T47D (cell line): Measurements from ENCODE around the gene CHRM4.
"Not testable (repeated sequence)": the region's sequence is repeated elsewhere in the genome, so short reads cannot be mapped to it uniquely, and the experiment has no call there.

Source experiments
- DNase-seq, 2 experiments: peaks; one replicate each; pipeline versions ENCODE4 v3.0.0 to v3.0.0-alpha.2; 2011 to 2012; ENCODE audit warnings: low read depth in 1 of 2, low spot score in 1 of 2
- JUND ChIP-seq: IDR thresholded peaks from 2 replicates; pipeline ENCODE4 v1.6.1; 2012; ENCODE audit warnings: low read depth
- in situ Hi-C: cut with HindIII; loops from 2 replicates; pipeline ENCODE4 v1.10.0; 2016; ENCODE audit warnings: low sequenced_read_pairs, low pct_unique_long_range_greater_than_20kb

Gene CHRM4

DNA sequence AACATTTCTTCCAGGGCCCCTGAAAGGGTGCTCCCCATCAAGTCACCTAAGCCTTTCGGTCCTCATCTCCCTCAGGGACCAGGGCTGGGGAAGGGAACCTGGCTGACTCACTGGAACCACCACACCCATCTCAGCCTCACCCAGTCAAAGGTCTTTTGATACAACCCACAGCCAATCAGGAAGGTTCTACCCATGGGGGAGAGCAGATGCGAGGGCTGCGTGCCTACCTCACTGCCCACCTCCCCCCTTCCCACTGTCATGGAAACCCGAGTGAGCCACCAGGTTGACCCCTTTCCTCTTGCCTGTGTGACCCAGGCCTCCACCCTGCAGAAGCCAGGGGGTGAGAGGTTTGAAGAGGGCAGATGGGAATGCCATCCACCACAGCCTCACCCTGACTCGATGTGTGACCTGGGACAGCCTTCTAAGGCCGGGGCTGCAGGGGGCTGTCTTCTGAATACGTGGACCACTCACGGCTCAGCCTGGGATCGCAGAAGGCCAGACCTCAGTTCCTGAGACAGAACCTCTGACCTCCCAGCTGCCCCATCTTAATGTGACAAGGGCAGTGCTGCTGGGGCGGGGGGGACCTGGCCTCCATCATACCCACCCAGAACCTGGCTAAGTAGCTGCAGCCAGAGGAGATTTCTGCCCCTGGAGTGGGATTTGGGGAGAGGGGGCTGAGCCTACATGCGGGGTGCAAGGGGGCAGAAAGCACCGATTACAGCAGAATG is 7.4 kb downstream of the CHRM4 start:
- TF ChIP-seq JUND: no peak
- DNase-seq: no peak
- in situ Hi-C loops: no loop called here

DNA sequence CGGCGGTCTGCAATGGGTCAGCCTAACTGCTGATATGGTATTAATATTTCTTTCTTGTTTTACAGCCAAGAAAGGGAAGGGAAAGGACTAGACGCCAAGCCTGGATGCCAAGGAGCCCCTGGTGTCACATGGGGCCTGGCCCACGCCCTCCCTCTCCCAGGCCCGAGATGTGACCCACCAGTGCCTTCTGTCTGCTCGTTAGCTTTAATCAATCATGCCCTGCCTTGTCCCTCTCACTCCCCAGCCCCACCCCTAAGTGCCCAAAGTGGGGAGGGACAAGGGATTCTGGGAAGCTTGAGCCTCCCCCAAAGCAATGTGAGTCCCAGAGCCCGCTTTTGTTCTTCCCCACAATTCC is 8.2 kb downstream of the CHRM4 start:
- DNase-seq: no peak
- no peak for TF ChIP-seq JUND
- in situ Hi-C loops: no loop called here

DNA sequence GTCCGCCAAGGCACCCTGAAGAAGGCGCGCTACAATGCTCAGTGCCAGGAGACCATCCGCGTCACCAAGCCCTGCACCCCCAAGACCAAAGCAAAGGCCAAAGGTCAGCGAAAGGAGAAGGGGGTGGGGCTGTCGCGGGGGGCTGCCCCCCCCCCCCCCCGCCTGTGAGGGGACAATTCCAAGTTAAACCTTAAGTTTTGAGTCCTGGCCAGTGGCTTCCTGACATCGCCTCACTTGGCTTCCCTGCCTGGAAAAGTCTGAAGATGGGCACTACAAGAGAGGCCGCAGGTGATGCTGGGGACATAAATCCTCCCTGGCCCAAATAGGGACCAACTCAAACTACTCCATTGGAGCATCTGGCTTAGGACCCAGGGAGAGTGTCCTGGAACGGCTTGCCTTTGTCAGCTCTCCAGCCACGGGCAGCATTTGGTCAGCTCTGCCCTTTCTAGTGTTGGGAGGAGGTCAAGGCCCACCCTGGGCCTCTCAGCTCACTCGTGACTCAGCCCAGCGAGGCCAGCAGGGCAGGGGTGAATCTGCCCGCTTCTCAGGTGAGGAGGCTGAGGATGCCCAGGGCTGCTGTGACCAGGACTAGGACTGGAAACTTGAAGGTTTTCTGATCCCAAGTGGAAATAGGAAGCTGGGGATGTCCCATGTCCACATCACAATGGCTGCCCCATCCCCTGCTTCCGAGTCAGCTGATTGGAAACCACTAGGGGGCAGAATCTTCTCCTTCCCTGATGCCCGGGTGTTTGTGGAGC is 8.8 kb downstream of the CHRM4 start:
- in situ Hi-C loops: no loop called here
- DNase-seq: peak; percentile 67 to 72
- no peak for TF ChIP-seq JUND

DNA sequence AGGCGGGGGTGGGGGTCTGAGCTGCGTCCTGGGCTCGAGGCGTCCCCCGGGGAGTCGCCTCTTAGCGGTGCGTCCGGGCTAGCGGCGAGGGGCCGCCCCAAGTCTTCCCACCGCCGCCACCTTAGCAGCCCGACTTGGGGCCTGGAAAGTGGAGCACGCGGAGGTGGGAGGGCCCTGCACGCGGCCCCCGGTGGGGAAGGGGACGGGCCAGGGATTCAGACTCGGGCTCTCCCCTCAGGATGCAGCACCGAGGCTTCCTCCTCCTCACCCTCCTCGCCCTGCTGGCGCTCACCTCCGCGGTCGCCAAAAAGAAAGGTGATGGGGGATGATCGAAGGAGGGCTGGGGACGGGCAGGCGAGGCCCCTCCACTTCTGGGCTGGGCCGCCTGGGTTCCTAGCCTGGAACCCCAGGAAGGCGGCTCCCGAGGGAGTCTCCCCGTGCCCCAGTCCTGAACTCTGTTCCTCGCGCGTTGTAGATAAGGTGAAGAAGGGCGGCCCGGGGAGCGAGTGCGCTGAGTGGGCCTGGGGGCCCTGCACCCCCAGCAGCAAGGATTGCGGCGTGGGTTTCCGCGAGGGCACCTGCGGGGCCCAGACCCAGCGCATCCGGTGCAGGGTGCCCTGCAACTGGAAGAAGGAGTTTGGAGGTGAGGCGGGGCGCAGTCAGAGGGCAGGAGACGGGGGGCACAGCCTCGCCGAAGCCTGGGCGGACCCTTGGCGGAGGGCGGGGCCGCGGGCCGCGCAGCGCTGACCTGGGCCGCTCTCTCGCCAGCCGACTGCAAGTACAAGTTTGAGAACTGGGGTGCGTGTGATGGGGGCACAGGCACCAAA is 9.5 kb downstream of the CHRM4 start:
- no peak for TF ChIP-seq JUND
- in situ Hi-C loops: no loop called here
- peak in 1 of 2 experiments; percentile 62 for DNase-seq

DNA sequence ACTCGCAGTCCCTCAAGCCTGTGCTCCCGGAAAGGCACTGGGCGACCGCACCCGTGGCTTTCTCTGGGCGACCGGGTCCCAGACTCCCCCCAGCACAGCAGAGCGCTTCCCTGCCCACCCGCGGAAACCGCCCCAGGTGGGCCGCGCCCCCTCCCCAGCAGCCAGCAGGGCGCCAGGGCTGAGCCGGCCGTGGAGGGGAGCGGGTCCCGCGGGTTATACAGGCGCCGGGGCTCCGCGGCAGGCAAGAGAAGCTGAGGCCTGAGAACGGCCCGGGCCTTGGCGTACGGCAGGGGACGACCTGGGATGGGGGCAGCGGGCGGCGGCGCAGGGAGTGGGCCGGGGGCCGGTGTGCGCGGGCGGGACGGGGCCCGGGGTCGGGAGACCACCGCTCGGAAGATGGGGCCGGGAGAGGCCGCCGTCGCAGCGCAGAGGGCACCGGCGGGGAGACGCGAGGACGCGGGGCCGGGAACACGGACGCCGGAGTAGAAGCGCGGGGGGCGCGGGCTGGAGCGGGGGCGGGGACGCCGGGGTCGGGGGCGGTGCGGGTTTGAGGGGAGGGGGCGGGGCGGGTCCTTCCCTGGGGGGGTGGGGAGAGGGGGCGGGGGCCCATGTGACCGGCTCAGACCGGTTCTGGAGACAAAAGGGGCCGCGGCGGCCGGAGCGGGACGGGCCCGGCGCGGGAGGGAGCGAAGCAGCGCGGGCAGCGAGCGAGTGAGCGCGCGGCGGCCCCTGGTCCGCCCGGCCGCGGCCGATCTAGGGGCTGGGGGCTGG is 10.3 kb downstream of the CHRM4 start, which contains the start of gene MDK:
MDK (plus strand) TSS at position 622 of the 771 bp plus-strand sequence. CDS start 389 bp downstream, outside the sequence.
- peak; percentile 62 to 69 for DNase-seq
- in situ Hi-C loops: no loop called here
- no peak for TF ChIP-seq JUND

DNA sequence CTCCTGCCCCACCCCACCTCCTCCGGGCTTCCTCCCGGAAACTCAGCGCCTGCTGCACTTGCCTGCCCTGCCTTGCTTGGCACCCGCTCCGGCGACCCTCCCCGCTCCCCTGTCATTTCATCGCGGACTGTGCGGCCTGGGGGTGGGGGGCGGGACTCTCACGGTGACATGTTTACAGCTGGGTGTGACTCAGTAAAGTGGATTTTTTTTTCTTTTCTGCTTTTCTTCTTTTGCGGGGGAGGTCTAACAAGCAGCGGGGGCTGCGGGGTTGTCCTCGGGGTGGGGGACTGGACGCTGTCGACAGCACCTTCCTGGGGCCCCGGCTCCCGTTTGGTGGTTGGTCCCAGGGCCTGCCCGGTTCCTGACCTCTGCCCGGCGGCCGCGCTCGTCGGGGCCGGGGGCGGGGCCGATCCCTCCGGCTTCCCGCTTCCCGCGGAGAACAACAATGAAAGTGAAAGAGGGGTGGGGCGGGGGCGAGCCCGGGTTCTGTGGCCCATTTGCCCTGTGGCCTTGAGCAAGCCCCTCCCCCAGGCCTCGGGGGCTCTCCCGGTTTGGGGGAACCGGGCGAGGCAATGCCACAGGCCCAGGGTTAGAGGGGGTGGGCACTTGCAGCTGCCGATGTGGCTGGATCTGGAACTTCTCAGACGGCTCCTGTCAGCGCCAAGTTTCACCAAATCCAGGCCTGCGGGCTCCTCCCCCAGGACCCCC is 11.1 kb downstream of the CHRM4 start:
- peak; percentile 40 to 59 for DNase-seq
- in situ Hi-C loops: no loop called here
- no peak for TF ChIP-seq JUND

DNA sequence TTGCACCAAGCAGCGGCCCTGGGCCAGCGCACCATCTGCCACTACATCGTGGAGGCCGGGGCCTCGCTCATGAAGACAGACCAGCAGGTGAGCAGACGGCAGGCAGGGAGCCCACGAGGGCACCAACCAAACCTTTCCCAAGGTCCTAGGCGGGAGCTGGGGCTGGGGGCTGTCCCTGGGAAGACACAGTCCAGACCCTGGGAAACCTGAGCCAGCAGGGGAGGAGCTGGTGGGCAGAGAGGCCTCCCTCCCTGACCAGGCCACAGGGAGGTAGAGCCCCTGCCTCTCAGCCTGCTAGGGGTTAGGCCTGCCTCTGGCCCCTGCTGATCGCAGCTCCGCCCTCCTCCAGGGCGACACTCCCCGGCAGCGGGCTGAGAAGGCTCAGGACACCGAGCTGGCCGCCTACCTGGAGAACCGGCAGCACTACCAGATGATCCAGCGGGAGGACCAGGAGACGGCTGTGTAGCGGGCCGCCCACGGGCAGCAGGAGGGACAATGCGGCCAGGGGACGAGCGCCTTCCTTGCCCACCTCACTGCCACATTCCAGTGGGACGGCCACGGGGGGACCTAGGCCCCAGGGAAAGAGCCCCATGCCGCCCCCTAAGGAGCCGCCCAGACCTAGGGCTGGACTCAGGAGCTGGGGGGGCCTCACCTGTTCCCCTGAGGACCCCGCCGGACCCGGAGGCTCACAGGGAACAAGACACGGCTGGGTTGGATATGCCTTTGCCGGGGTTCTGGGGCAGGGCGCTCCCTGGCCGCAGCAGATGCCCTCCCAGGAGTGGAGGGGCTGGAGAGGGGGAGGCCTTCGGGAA is 11.9 kb downstream of the CHRM4 start:
- DNase-seq, in situ Hi-C loops: not testable (repeated sequence)

DNA sequence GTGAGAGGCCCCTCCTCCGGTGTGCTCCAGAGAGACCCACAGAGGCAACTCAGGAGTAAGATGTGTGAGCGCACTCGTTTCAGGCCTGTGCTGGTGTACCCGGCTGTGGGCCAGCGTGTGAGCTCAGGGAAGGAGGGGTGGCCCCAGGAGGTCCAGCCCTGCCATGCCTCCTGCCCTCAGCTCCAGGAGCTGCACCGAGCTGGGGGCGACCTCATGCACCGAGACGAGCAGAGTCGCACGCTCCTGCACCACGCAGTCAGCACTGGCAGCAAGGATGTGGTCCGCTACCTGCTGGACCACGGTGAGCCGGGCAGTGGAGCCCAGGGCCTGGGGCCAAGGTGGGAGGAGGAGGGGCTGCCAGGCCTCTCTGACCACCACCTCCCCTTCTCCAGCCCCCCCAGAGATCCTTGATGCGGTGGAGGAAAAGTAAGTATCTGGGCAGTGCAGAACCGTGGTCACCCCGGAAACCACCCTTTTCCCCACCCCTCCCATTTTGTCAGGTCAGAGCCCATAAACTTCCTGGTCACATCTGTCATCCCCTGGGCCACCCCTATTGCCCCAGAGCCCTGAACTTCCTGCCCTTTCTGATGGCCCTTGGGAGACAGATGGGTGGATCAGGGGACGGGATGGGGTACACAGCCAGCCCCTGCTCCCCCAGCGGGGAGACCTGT is 12.6 kb downstream of the CHRM4 start:
- no peak for TF ChIP-seq JUND
- DNase-seq: no peak
- in situ Hi-C loops: no loop called here

DNA sequence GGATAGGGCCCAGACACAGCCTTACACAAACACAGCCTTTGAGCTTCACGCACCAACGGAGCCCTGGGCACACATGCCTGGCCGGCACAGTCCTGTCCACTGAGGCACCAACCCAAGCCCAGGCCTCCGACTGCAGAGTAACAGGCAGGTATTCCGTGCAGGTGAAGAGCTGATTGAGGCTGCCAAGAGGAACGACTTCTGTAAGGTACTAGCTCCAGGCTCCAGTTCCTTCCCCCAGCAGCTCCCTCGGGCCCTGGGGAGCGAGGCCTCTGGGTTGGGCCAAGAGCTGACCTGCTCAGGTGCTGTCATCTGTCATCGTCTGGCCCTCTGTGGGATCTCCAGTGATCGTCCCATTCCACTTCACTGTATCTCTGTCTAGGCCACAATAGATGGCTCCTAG is 13.3 kb downstream of the CHRM4 start:
- in situ Hi-C loops: no loop called here
- DNase-seq: no peak
- TF ChIP-seq JUND: no peak

DNA sequence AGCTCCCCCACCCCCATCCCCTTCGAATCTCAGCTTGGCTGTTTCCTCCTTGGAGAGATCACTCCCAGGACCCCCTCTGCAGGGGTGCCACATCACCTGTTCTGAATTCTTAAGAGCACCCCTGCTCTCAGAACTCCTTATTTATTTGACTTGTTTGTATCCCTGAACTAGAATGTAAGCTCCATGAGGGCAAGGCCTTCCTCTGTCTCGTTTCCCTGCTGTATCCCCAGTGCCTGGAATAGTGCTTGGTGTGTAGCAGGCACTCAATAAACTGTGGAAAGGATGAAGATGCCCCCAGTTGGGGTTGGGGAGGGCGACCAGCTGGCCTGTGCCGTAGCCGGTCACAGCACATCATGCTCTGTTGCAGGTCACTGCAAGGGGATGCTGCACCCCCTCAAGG is 13.7 kb downstream of the CHRM4 start:
- DNase-seq: no peak
- in situ Hi-C loops: no loop called here

DNA sequence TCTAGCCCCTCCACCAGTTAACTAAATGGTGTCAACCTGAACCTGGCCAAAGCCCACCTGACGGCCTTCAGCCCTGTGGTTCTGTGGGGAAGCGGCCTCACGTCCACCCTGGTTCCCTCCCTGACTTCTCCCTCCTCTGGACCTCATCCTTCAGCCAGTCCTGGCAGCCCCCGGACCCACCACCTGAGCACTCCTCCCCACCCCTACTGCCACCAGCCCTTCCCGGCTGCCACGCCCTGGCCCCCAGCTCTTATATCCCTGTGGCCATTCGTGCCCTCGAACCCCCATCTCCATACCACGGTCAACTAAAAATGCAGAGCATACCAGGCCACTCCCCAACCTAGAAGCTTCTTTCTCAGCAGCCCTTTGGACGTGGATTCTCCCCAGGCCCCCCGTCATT is 14.3 kb downstream of the CHRM4 start:
- in situ Hi-C loops: no loop called here
- no peak for DNase-seq
- TF ChIP-seq JUND: no peak

More for the DNA sequence above, 13.7 kb downstream of the CHRM4 start:
- TF ChIP-seq JUND: no peak
